GM19324 (cell line): Measurements from ENCODE around the gene SEC14L1.
"Not testable (repeated sequence)": the region's sequence is repeated elsewhere in the genome, so short reads cannot be mapped to it uniquely, and the experiment has no call there.

Source experiments
- ATAC-seq: cut with Tn5 transposase; IDR thresholded peaks from one replicate; pipeline ENCODE4 v1.9.1; 2021; ENCODE audit warnings: mild to moderate bottlenecking, moderate library complexity; ENCODE audit not compliant: unreplicated experiment, low FRiP score

SEC14L1 gene

DNA sequence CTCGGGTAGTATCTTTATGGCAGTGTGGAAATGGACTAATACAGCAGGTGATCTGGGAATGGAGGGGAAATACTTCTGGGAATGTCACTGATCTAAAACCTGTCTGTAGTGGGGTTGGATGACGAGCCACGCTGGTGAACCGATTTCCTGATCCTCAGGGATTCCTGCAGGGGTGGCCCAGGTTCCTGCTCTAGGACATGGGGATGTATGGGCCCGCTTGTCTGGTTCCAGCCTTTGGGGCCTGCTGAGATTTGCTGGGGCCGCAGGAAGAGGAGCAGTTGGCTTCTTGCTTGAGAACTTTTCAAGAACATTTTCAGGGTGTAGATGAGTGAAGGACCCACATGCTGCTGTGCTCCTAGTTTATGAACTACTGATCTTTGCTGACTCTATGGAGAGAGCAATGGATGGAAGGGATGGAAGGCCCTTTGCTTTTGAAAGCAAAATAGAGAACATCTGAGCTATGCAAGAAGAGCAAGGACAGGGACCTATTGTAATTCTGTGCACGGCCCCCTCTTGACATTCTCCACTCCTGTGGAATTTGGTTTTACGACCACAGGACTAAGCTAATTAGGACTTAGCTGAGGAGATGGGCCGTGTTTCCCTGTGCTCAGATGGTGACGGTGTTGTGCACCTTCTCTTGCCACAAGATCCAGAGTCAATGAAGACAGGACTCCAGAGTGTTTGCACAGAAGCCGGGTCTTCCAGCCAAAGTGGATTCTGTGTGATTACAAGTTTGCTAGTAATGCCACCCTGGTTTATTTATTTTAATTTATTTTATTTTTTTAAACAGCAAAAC lies 90.5 kb downstream of the SEC14L1 start:
- no peak for ATAC-seq

GRCh38 chr17:77233127-77233526 lies 92.4 kb downstream of the SEC14L1 start:
- no peak for ATAC-seq

DNA sequence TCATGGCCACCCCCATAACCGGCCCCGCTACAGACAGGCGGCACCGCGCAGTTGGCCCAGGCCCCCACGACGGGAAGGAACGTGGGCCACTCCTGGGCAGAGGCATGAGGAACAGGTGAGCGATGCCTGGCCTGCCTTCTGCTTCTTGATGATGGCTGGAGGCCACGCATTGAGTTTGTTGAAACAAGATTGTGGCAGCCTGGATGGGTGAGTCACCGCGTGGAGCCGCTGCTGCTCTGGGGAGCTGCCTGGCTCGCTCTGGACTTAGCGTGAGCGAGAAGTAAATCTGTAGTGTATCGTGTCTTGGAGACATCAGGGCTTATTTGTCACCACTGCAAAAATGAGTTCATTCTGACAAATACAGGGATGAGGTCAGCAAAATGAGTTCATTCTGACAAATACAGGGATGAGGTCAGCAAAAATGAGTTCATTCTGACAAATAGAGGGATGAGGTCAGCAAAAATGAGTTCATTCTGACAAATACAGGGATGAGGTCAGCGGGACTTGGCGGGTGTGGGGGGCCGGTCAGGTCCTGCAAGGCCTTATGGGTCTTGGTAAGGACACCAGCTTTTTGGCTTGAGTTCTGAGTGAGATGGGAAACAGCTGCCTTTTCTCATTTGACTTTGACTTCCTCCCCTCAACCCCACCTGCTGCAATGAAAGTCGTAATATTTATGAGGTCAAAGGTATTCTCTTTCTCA lies 93.0 kb downstream of the SEC14L1 start:
- ATAC-seq, result no peak

DNA sequence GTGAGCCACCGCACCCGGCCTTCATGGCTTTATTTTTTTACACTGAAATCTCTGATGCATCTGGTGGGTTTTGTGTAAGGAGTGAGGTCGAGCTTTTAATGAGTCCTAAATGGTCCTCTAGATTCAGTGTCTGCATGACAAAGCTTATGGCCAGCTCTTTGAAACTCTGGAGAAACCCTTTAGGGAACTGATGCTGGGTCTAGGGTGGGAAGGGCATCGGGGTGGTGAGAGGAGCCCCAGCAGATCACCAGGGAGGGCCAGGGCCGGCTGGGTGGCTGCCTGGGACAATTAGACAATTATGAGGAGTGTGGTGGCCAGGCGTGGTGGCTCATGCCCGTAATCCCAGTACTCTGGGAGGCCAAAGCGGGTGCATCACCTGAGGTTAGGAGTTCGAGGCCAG lies 93.9 kb downstream of the SEC14L1 start:
- ATAC-seq, result no peak

DNA sequence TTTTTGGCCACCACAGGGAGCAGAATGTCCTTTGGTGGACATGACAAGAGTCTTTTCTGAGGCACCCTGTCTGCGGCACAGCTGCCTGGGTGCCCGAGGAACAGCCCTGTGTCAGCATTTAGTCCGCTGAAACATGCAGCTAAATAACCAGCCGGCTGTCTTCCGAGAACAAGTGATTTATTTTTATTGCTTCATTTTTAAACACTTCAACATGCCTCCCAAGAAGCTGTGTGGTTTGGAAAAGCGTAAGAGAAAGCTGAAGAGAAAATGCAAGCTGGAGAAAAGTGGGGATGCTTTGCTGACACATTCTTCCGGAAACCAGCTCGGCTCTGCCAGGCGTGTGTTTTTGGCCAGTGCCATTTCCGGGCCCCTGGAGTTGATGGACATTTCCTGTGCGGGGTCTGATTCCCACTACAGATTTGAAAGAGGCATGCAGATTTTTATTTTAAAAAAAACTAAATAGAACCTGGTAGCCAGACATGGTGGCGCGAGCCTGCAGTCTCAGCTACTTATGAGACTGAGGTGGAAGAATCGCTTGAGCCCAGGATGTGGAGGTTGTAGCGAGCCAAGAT lies 94.7 kb downstream of the SEC14L1 start:
- ATAC-seq, result no peak

DNA sequence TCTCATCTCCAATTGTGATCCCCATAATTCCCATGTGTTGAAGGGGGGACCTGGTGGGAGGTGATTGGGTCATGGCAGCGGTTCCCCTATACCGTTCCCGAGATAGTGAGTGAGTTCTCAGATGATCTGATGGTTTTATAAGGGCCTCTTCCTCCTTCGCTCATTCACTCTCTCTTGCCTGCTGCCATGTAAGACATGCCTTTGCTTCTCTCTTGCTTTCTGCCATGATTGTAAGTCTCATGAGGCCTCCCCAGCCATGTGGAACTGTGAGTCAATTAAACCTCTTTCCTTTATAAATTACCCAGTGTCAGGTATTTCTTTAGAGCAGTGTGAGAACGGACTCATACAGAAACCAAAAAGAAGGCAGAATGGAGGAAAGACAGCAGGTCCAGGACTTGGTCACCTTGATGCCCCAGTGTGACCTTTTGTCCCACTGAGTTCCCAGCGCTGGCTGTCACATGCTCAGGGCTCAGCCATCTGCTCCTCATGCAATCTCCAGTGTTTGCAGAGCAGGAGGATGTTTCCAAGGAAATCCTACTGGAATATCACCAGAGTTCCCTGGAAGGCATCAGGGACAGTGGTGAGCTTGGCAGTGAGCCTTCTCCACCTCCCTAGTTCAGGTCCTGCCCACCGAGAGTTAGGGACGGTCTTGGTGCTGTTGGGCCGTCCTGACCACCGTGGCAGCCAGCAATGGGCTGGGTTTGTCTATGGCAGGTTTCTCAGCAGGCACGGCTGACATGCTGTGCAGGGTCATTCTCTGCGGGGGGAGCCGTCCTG lies 96.7 kb downstream of the SEC14L1 start:
- no peak for ATAC-seq

- no peak for ATAC-seq
These were observed 100.2 kb downstream of the SEC14L1 start for GRCh38 chr17:77240976-77241375.

- ATAC-seq, result no peak
These were observed 101.5 kb downstream of the SEC14L1 start for GRCh38 chr17:77242118-77242851.

DNA sequence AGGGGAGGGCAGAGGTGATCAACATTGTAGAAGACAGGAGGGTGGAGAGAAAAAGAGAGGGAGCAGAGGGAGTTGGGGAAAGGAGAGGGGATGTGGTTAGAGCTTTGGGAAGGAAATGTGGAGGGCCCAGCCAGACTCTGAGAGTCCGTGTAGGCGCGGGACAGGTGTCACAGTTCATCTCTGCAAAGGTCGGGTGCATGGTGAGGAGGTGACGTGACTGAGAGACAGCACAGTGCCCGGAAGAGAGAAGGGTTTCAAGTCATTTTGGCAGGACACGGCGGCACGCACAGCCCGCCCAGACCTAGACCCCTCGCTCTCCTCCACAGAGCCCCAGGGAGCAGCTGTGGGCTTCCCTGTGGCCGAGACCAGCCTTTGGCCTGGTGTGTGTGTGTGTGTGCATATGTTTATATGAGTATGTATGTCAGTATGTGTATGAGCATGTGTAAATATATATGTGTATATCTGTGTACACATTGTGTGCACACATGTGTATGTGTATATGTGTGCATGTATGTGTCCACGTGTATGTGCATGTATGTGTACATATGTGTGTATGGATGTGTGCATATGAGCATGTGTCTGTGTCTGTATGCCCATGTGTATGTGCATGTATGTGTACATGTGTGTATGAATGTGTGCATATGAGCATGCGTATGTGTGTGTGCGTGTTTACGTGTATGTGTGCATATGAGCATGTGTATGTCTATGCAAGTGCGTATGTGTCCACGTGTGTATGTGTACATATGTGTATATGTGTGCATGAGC lies 104.6 kb downstream of the SEC14L1 start:
- no peak for ATAC-seq

DNA sequence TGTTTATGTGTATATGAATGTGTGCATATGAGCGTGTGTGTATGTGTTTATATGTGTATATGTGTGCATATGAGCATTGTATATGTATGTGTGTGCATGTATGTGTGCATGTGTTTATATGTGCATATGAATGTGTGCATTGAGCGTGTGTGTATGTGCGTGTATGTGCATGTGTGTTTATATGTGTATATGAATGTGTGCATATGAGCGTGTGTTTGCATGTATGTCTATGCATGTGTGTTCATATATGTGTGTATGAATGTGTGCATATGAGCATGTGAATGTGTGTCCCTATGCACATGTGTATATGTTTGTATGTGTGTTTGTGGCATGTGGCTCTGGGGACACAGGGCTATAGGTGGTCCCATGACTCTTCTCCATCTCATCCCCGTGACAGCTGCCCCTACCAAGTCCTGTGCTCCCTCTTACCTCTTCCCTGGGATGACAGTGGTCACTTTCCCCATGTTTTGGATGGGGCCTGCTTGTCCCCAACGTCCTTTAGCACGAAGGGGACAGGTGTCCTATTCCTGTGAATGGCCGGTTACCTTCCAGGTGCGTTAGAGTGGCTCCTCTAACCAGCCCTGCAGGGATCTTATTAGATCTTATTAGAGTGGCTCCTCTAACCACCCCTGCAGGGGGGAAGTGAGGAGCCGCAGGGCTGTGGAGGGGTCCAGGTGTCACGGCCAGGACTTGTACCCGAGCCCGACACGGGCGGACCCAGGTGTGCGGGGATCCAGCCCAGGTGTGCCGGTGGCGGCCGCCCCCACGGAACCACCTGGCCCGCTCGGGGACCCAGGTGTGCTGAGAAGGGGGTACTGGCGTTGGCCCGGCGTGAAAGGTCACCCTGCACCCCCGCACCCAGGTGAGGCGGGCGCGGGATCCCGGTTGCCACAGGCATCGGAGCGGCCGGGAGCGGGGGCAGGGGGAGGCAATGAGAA lies 105.6 kb downstream of the SEC14L1 start:
- ATAC-seq, result no peak

GRCh38 chr17:77247048-77247541 lies 106.3 kb downstream of the SEC14L1 start:
- ATAC-seq, result peak; percentile 69

- no peak for ATAC-seq
These were observed 106.8 kb downstream of the SEC14L1 start for GRCh38 chr17:77247609-77248008.

- no peak for ATAC-seq
These were observed 107.7 kb downstream of the SEC14L1 start for GRCh38 chr17:77248216-77249114.

DNA sequence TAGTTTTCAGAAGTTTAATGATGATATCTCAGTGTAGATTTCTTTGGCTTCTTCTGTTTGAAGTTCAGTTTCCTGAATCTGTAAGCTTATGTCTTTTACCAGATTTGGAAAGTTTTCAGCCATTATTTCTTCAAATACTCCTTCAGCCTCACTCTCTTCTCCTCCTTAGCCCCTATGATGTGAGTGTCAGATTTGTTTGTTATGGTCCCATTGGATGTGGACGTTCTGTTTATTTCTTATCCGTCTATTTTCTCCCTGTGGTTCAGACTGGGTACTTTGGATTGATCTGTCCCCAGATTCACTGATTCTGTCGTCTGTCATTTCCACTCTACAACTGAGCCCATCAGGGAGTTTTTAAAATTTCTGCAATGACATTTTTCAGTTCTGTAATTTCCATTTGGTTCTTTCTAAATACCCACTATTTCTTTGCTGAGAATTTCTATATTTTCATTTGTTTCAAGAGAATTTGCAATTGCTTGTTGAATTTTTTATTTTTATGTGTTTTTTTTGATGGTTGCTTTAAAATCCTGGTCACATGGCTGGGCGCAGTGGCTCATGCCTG lies 110.9 kb downstream of the SEC14L1 start:
- no peak for ATAC-seq

DNA sequence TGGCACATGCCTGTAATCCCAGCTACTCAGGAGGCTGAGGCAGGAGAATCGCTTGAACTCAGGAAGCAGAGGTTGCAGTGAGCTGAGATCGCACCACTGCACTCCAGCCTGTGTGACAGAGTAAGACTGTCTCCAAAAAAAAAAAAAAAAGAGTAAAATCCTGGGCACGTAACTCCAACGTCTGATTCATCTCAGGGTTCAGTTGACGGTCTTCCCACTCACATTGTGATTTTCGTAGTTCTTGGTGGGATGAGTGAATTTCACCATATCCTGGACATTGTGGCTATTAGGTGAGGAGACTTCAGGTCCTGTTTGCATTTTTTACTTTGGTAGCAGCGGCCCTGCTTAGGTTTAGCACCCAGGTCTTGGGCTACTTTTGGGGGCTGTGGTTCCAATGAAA lies 111.5 kb downstream of the SEC14L1 start:
- not testable (repeated sequence) for ATAC-seq

- ATAC-seq, result no peak
These were observed 112.9 kb downstream of the SEC14L1 start for GRCh38 chr17:77253611-77254051.
